Neuronal stem cell (in vitro differentiated cells): ENCODE data around the gene VCP. TPM values are rescaled to one million over a fixed set of nuclear protein-coding genes. Genes with fewer than 3 reads are reported as not detected.

Experiments
- DNase-seq: peaks from one replicate; pipeline ENCODE4 v3.0.0-alpha.2; 2013; ENCODE audit warnings: low spot score
- H2AFZ ChIP-seq: one replicate; pipeline ENCODE4 v1.6.1; 2013; ENCODE audit warnings: mild to moderate bottlenecking, low read length, inconsistent platforms
- H2AK5ac ChIP-seq: 2 replicates; pipeline ENCODE4 v1.6.1; 2013; ENCODE audit warnings: low read depth, mild to moderate bottlenecking, inconsistent platforms, low read length, moderate library complexity, mixed read lengths
- H2BK120ac ChIP-seq: 2 replicates; pipeline ENCODE4 v1.6.1; 2013; ENCODE audit warnings: low read depth, mild to moderate bottlenecking, inconsistent platforms, low read length, moderate library complexity, mixed read lengths
- H2BK12ac ChIP-seq: one replicate; pipeline ENCODE4 v1.6.1; 2013; ENCODE audit warnings: low read length, inconsistent platforms
- H2BK15ac ChIP-seq: 2 replicates; pipeline ENCODE4 v1.6.1; 2013; ENCODE audit warnings: mild to moderate bottlenecking, low read length, inconsistent platforms, mixed read lengths
- H2BK5ac ChIP-seq: one replicate; pipeline ENCODE4 v1.6.1; 2013; ENCODE audit warnings: inconsistent platforms, mild to moderate bottlenecking, low read length, moderate library complexity
- H3K14ac ChIP-seq: one replicate; pipeline ENCODE4 v1.6.1; 2013; ENCODE audit warnings: low read length, inconsistent platforms
- H3K18ac ChIP-seq: 2 replicates; pipeline ENCODE4 v1.6.1; 2013; ENCODE audit warnings: low read length, inconsistent platforms
- H3K23ac ChIP-seq: 2 replicates; pipeline ENCODE4 v1.6.1; 2013; ENCODE audit warnings: low read depth, mild to moderate bottlenecking, mixed read lengths, low read length, inconsistent platforms; ENCODE audit not compliant: poor library complexity
- H3K27ac ChIP-seq: replicated peaks from 3 replicates; pipeline ENCODE4 v1.5.1; 2013; ENCODE audit warnings: low read length, inconsistent platforms
- H3K27me3 ChIP-seq, 3 experiments: 2 replicates each; pipeline ENCODE4 v1.6.1; 2013; ENCODE audit warnings: low read length in 3 of 3, mild to moderate bottlenecking in 2 of 3, inconsistent platforms in 1 of 3, low read depth in 1 of 3, mixed read lengths in 1 of 3, moderate library complexity in 1 of 3; ENCODE audit not compliant: control insufficient read depth in 3 of 3, insufficient read depth in 3 of 3
- H3K36me3 ChIP-seq, 2 donors: replicated peaks in 1 of 2; 2 replicates each; pipeline ENCODE4 v1.6.1; 2013; ENCODE audit warnings: low read length in 2 of 2; ENCODE audit not compliant: control insufficient read depth in 2 of 2, insufficient read depth in 2 of 2
- H3K4ac ChIP-seq: 2 replicates; pipeline ENCODE4 v1.6.1; 2013; ENCODE audit warnings: inconsistent platforms, mild to moderate bottlenecking, low read length, moderate library complexity
- H3K4me1 ChIP-seq, 2 donors: 1 replicate in 1 of 2; 2 replicates in 1 of 2; pipeline ENCODE4 v1.6.1; 2013; ENCODE audit warnings: low read length in 2 of 2, low read depth in 1 of 2; ENCODE audit not compliant: control insufficient read depth in 2 of 2, insufficient read depth in 1 of 2
- H3K4me2 ChIP-seq: one replicate; pipeline ENCODE4 v1.6.1; 2013; ENCODE audit warnings: mild to moderate bottlenecking, low read length, inconsistent platforms; ENCODE audit not compliant: insufficient read depth, poor library complexity, severe bottlenecking
- H3K4me3 ChIP-seq, 2 donors: 2 replicates each; pipeline ENCODE4 v1.5.1; 2013; ENCODE audit warnings: low read length in 2 of 2, mild to moderate bottlenecking in 2 of 2, inconsistent platforms in 1 of 2, moderate library complexity in 1 of 2
- H3K79me1 ChIP-seq: one replicate; pipeline ENCODE4 v1.6.1; 2013; ENCODE audit warnings: low read depth, mild to moderate bottlenecking, inconsistent platforms, low read length, moderate library complexity
- H3K9ac ChIP-seq: one replicate; pipeline ENCODE4 v1.6.1; 2013; ENCODE audit warnings: mild to moderate bottlenecking, low read depth, low read length, inconsistent platforms; ENCODE audit not compliant: poor library complexity
- H3K9me3 ChIP-seq, 2 donors: replicated peaks in 1 of 2; 2 replicates each; pipeline versions ENCODE3 to v1.6.1; 2013; ENCODE audit warnings: low read length in 2 of 2, mild to moderate bottlenecking in 2 of 2, inconsistent platforms in 1 of 2, low read depth in 1 of 2, mixed read lengths in 1 of 2, moderate library complexity in 1 of 2; ENCODE audit not compliant: control insufficient read depth in 2 of 2, insufficient read depth in 1 of 2
- H4K8ac ChIP-seq: one replicate; pipeline ENCODE4 v1.6.1; 2013; ENCODE audit warnings: low read depth, mild to moderate bottlenecking, inconsistent platforms, low read length, moderate library complexity
- H4K91ac ChIP-seq: one replicate; pipeline ENCODE4 v1.6.1; 2013; ENCODE audit warnings: low read length, low read depth, mild to moderate bottlenecking, inconsistent platforms; ENCODE audit not compliant: poor library complexity
- WGBS, 2 donors: extraction: QIAGEN DNeasy Blood & Tissue Kit; methylation state at CpG; one replicate each; pipeline ENCODE4 v1.1.7; 2013; ENCODE audit warnings: missing lambda C conversion rate in 2 of 2, mixed read lengths in 1 of 2; ENCODE audit not compliant: insufficient read length in 2 of 2, insufficient replicate concordance in 1 of 2; ENCODE audit errors: extremely low coverage in 2 of 2; 5-methylcytosine and 5-hydroxymethylcytosine counted together
- small RNA-seq: library from polyadenylated mRNA; stranded (forward); fragments of <200 nt; extraction: miRNeasy Mini kit (QIAGEN cat#:217004); gene quantifications from one replicate; pipeline ENCODE3, GENCODE V24; 2013; ENCODE audit not compliant: insufficient read depth

Gene VCP

GRCh38 chr9:35010351-35010958 lies 62.0 kb downstream of the VCP start:
- Histone ChIP-seq H2BK120ac (no peak overlapping the region), H2AK5ac (no peak overlapping the region)
- WGBS, 2 donors: no CpG with 5 or more reads among the region's 3 CpGs

More at GRCh38 chr9:35010351-35010958, 62.0 kb downstream of the VCP start:
- DNase-seq: no peak
- no peak overlapping the region for H2BK15ac ChIP-seq
- no peaks in the 10 kb centered on the region for H3K4me1 ChIP-seq
- no peak overlapping the region for H3K4ac ChIP-seq
- no peak overlapping the region for H3K27ac ChIP-seq
- H3K9ac ChIP-seq: no peak overlapping the region
- H2BK5ac ChIP-seq: no peak overlapping the region
- no peak overlapping the region for H3K14ac ChIP-seq
- no peaks in the 10 kb centered on the region for H3K36me3 ChIP-seq
- H3K4me2 ChIP-seq: no peak overlapping the region
- peak overlapping the region in 1 of 2 donors; percentile 2 for H3K4me3 ChIP-seq
- no peak overlapping the region for H3K18ac ChIP-seq
- H4K8ac ChIP-seq: no peak overlapping the region
- no peaks in the 10 kb centered on the region for H3K79me1 ChIP-seq
- no peak overlapping the region for H2AFZ ChIP-seq
- H4K91ac ChIP-seq: no peak overlapping the region
- H3K23ac ChIP-seq: no peak overlapping the region
- no peak overlapping the region for H2BK12ac ChIP-seq
- no peaks in the 10 kb centered on the region for H3K27me3 ChIP-seq
- H3K9me3 ChIP-seq: peaks cover 6 to 19% of the 10 kb centered on the region in 2 donors

Small RNA genes lying within 50 kb of the gene (small RNA-seq; reads per million reads assigned to genes)
- gene RN7SL338P: not detected
